SK-N-DZ (cell line): ENCODE measurements around the gene NTRK2.

Source experiments
- DNase-seq: peaks from one replicate; pipeline ENCODE4 v3.0.0-alpha.2; 2015; ENCODE audit warnings: low spot score

The NTRK2 gene

GRCh38 chr9:84731696-84732095, 62.2 kb downstream of the NTRK2 start:
- no peak for DNase-seq

GRCh38 chr9:84736081-84736480, 66.6 kb downstream of the NTRK2 start:
- DNase-seq: no peak

- DNase-seq: no peak
These were observed 67.0 kb downstream of the NTRK2 start for GRCh38 chr9:84736536-84736935.

GRCh38 chr9:84738353-84738752, 68.8 kb downstream of the NTRK2 start:
- no peak for DNase-seq

- DNase-seq: no peak
These were observed 72.7 kb downstream of the NTRK2 start for GRCh38 chr9:84742261-84742660.

GRCh38 chr9:84744195-84744594, 74.7 kb downstream of the NTRK2 start:
- no peak for DNase-seq

GRCh38 chr9:84744726-84745125, 75.2 kb downstream of the NTRK2 start:
- DNase-seq: no peak

GRCh38 chr9:84748112-84748511, 78.6 kb downstream of the NTRK2 start:
- no peak for DNase-seq

GRCh38 chr9:84750152-84750865, 80.8 kb downstream of the NTRK2 start:
- DNase-seq: no peak

GRCh38 chr9:84751921-84752320, 82.4 kb downstream of the NTRK2 start:
- DNase-seq: no peak

- DNase-seq: no peak
These were observed 84.9 kb downstream of the NTRK2 start for GRCh38 chr9:84754461-84754860.

- no peak for DNase-seq
These were observed 85.4 kb downstream of the NTRK2 start for GRCh38 chr9:84754881-84755280.

GRCh38 chr9:84755380-84755779, 85.9 kb downstream of the NTRK2 start:
- no peak for DNase-seq

- DNase-seq: no peak
These were observed 86.6 kb downstream of the NTRK2 start for GRCh38 chr9:84756171-84756570.

- DNase-seq: no peak
These were observed 87.2 kb downstream of the NTRK2 start for GRCh38 chr9:84756731-84757130.

GRCh38 chr9:84758817-84759216, 89.3 kb downstream of the NTRK2 start:
- no peak for DNase-seq

- no peak for DNase-seq
These were observed 89.8 kb downstream of the NTRK2 start for GRCh38 chr9:84759300-84759750.

GRCh38 chr9:84759804-84760203, 90.3 kb downstream of the NTRK2 start:
- no peak for DNase-seq

GRCh38 chr9:84761137-84761808, 91.7 kb downstream of the NTRK2 start:
- no peak for DNase-seq

- no peak for DNase-seq
These were observed 103.0 kb downstream of the NTRK2 start for GRCh38 chr9:84772511-84772910.

- DNase-seq: no peak
These were observed 103.5 kb downstream of the NTRK2 start for GRCh38 chr9:84773022-84773421.

- no peak for DNase-seq
These were observed 105.6 kb downstream of the NTRK2 start for GRCh38 chr9:84775056-84775643.

- no peak for DNase-seq
These were observed 109.0 kb downstream of the NTRK2 start for GRCh38 chr9:84778570-84778969.
